AG08395 (cell line): Measurements from ENCODE around the gene INSIG1.

ENCODE experiments used
- DNase-seq: peaks from one replicate; pipeline ENCODE4 v3.0.0; 2012; ENCODE audit warnings: mixed read lengths, low spot score

INSIG1 gene

DNA sequence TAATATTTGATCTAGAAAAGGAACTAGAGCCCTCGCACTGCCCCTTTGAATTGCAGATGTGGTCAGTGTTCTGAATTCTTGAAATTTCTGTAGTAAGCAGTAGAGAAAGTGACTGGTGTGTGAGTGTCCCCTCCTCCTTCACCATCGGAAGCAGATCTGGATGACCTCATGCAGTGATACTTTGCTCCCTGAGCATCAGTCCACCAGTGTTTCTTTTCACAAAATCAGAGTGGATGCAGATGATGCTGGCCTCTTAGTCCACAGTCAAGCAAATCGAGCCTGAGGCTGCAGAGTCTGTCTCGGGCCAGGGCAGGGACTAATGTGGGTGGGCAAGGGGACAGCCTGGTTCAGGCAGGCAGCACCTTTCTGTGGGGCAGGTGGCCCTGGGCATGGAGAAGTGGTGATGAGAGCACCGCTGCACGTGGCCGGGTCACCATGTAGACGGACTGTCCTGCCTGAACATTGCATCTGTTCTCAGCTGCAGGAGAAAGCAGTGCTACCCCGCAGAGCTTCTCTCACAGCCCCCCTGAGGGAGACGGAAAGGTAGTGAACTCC is 5.4 kb downstream of the INSIG1 start:
- no peak for DNase-seq

DNA sequence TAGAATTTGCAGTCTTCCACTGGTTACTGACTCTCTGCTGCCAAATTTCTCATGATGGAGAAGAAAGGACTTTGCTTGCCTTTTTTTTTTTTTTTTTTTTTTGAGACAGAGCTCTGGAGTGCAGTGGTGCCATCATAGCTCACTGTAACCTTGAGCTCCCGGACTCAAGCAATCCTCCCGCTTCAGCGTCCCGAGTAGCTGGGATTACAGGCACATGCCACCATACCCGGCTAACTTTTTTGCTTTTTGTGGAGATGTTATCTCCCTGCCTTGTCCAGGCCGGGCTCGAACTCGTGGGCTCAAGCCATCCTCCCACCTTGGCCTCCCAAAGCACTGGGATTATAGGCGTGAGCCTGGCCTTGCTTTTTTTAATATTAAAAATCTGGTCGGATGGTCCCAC is 6.2 kb downstream of the INSIG1 start:
- DNase-seq: no peak

DNA sequence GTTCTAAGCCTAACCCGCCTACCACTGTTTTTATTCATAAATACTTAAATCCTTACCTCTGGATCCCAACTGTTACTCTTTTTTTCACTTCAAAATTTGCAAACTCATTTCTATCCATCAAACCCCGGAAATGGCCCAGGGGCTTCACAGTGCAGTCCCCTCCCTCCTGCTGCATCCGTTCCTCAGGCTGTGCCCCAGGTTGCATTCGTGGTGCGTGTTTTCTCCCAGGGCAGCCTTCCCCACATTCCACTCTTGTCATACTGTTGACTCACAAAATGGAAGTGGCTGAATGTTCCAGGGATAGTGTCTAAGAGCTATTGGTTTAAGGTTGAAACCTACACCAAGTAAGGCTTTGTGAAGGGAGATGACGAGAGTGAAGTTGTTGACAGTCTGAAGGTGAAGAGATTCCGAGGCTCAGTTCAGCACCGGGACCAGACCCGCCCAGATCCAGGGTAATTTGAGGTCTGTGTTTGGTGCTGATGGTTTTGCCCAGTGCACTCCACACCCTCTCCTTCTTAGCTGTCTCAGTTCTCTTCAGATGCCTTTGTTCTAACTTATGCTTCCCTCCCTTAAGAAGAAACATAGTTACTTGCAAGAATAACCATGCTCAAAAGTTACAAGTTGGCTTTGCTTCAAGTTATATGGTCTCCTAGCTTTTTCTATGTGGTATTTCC is 7.7 kb downstream of the INSIG1 start:
- no peak for DNase-seq

DNA sequence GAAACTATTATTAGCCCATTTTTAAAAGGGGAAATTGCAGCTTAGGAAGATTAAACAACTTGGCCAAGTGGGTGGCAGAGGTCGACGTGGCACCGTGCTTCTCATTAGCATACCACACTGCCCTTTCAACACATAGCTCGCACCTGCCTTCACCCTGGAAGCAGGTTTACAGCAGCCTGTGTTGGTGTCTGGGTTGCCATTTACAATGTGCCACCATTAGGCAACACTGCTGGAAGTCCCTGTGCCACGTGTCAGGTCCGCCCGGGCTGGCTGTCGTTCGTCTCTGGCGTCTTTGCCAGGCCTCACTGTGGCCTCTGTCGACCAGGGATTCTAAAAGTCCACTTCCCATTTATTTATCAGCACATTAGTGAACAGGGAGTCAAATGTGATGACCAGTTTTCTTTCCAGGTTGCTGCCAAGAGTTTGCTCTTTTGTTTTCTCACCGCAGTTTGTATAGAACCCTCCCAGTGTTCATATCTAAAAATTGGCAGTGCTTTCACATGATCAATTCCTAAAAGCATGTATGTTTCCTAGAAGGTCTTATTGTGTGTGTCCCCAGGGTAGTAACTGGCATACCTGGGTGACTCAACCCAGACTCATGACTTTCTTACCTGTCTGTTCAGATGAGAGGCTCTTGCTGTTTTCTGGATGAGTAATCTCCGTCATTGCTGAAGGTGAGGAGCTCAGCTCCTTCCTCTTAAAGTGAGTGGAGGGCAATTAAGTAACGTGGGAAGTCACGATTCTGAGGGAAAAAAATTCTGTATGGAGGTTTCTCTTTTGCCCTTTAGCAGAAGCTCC is 9.2 kb downstream of the INSIG1 start:
- no peak for DNase-seq

DNA sequence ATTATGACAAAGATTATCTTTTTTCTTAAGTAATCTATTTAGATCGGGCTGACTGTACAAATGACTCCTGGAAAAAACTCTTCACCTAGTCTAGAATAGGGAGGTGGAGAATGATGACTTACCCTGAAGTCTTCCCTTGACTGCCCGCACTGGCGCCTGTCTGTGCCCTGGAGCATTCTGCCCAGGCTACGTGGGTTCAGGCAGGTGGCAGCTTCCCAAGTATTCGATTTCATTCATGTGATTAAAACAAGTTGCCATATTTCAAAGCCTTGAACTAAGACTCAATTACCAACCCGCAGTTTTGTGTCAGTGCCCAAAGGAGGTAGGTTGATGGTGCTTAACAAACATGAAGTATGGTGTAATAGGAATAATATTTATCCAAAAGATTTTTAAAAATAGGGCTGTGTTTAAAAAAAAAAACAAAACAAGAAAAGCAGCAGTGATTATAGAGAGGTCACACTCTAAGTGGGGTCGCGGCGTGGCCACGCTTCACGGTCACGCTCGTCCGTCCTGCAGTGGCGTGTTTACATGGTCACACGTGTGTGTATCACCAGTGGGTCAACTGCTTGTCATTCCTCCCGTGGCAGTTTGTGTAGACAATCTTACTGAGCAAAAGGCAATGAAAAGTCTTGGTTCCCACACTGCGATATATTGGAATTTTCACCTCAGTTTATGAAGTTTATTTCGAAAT is 10.8 kb downstream of the INSIG1 start:
- no peak for DNase-seq

DNA sequence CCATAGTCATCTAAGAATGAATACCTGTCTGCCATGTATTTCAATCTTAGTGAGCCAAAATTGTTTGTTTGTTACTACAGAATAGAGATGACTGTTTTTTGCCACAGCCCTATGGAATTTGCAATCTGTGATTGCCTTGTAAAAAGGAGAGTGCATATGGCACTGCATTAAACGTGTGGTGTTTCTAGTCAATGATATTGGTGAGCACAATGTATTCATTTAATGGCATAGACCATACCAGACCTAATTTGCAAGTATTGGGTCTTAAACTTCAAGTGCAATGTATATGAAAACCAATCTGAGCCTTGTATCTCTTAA is 11.3 kb downstream of the INSIG1 start:
- DNase-seq: no peak

DNA sequence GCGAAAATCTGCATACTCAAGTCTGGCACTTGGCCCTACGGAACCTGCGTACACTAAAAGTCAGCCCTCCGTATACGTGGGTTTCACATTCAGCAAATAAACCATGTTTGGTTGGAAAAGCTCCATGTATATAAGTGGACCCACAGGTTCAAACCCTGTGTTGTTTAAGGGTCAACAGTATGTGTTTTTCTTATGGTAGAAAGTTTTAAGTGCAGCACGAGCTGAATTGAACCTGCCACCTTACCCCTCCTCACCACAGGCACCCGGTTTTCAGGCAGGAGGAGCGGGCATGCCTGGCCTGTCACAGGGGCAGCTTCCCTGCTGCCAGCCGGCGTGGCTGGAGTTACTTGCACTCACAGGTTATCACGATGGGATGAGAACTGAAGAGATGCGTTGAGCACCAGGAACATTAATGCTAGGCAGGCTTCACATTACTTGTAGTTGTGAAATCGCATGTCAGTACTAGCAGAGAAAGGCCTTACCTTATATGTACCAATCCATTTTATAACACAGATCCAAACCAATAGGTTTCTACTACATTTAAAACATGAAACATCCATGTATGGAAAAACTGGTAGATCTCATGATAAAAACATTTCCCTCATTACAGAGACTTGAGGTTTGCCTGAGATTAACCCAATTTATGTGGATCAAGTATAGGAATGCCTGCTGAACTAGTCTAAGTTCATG is 12.9 kb downstream of the INSIG1 start:
- DNase-seq: no peak

DNA sequence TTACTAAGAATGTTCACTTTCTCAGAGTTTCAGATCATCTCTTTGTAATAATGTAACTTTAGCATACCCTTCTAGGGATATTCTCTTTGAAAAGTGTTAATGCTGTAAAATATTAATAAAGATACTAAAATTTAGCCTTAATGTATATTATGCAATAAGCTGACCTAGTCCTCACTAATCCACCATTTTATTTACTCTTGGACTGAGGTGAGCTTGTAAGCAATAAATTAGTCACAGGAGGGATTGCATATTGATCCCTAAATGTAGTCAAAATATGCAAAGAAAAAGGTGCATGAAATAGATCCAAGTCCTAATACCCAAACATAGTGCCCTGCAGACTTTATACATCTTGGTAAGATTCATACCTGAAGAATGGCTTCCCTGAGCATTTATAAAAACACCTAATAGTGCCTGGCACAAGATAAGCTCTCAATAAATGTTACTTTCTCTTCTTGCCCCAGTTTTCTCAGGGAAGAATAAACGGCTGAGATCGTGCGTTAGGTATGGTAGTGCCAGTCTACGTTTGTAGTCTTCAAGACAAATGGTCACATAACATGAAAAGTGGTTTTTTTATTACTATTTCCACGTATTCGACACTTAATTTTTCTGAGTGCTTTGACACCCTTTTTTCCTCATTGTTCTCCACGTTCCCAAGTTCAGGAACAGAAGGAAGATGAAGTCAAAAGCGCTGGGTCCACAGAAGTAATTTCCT is 14.3 kb downstream of the INSIG1 start:
- DNase-seq: no peak

DNA sequence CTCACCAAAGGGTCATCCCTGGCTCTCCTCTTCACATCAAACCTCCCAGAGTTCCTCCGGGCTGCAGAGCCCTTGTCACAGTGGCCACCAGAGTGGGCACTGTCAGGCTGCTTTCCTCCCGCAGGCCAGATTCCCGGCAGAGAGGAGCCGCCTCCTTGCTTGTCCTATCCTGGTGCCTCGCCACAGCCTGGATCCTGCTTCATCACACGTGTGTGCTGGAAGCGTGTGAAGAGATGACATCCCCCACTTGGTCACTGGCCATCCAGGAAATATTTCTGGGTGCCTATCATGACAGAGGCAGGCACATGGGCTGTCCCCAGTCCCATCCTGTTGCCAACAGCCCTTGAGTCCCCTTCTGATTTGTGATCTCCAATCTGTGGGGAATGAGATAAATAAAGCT is 15.0 kb downstream of the INSIG1 start:
- DNase-seq: no peak

DNA sequence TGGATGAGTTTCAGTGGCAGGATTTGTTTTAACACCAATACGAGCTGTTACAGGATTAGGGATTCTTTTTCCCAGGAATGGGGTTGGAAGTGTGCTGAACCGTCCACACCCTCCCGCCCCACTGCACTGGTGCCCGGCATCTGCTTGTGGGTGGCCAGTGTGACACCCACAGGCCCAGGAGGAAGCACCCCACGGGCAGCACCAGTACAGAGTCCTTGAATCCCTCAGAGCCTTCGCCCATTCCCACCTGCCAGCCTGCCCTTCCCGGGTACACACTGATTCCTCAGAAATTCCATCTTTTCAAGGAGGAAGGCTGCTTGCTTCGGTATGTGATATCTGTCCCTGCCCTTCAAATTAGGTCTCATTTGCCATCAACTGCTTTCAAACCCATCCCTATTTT is 15.4 kb downstream of the INSIG1 start:
- no peak for DNase-seq

DNA sequence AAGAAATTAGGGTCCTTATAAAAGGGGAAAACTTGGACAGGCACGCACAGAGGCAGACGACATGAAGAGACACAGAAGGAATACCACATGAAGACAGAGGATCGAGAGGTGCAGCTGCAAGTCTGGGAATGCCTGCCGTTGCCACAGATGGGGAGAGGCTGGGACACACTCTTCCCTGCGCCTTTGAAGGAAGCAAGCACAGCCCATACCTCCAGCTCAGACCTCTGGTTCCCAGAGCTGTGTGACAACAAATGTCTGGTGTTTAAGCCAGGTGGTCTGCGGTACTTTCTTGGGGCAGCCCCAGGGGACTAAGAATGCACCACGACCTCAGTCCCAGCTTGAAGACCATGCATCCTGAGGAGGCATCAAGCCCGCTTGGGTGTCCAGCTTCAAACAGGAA is 18.3 kb downstream of the INSIG1 start:
- no peak for DNase-seq

DNA sequence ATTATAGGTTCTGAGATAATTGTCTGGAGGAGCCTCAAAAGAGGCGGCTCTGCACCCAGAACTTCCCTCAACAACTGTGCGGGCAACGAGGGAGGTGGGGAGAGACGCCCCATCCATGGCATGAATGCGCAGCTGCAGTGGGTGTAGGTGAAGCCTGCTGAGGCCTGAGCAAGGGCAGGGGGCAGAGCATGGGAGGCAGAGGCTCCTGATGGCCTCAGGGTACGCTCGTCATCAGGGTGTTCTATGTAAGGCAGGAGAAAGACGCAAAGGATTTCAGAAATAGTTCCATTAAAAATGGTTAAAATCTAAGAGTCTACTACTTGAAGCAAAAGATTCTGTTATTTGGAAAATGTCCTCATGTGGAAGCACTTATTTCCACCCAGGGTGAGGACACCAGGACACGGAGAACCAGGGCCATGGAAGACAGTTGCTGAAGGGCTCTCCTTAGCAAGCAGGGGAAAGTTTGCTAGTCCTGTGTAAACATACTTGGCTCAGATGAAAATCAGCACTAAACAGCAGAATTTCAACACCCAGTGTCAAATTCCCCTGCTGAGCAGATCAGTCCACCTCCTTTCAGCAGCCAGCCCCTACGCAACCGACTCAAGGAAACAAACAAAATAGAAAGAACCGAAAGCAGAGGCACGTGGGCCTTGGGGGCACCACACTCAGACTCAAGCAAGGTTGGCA is 18.9 kb downstream of the INSIG1 start:
- DNase-seq: no peak

DNA sequence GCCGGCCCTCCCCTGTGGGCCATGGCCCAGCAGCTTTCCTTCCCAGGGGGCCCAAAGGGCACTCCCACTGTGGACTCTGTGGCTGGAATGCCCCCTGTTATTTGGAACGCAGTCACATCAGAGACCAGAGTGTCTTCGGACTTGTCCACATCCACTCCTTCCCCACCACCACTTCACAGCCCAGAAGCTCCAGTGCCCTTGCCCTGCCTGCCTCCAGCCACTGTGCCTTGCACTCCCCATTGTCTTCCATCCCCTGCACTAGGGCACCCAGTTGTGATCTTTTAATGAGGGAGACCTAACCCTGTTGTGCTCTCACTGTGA is 19.4 kb downstream of the INSIG1 start:
- DNase-seq: no peak

DNA sequence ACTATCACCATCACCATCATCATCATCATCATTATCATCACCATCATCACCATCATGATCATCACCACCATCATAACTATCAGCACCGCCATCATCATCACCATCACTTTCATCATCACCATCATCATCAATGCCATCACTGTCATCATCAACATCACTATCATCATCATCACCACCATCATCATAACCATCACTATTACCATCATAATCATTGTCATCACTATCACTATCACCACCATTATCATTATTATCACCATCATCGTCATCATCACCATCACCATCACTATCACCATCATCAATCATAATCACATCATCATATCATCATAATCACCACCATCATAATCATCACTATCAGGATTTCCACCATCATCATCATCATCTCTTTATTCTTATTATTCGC is 20.6 kb downstream of the INSIG1 start:
- no peak for DNase-seq

DNA sequence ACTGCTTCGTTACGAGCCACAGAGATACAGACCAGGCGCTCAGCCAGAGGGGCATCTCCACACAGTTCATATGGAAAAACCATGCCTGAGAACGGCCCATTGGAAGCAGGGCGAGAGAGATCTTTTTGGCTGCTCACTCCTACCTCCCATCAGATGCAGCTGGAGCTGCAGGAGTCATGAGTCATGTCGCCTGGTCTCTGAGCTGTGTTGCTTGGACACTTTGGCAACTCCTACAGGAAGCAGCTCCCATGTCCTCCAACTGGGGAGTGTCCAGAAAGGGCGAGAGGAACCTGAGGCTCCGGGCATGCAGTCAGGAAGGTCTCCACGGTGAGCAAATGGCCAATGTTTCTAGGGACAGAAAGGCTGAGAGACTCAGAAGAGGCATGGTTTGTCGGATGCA is 24.9 kb downstream of the INSIG1 start:
- DNase-seq: peak; percentile 26

DNA sequence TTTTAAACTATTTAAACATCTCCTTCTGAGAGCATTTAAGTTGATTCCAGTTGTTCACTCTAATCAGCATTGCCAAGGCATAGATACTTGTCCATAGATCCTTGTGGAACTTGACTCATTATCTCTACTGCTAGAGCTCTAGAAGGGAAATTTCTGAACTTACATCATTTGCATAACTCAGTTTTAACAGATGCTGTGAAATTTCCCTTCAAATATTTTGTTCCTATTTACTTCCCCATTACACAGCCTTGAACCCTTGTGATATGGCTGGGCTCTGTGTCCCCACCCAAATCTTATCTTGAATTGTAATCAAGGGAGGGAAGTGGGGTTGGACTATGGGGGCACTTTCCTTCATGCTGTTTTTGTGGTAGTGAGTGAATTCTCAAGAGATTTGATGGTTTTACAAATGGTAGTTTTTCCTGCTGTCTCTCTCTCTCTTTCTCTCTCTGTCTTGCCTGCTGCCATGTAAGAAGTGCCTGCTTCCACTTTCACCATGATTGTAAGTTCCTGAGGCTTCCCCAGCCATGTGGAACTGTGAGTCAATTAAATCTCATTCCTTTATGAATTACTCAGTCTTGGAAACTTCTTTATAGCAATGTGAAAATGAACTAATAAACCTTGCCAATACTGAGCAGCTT is 25.4 kb downstream of the INSIG1 start:
- DNase-seq: no peak

DNA sequence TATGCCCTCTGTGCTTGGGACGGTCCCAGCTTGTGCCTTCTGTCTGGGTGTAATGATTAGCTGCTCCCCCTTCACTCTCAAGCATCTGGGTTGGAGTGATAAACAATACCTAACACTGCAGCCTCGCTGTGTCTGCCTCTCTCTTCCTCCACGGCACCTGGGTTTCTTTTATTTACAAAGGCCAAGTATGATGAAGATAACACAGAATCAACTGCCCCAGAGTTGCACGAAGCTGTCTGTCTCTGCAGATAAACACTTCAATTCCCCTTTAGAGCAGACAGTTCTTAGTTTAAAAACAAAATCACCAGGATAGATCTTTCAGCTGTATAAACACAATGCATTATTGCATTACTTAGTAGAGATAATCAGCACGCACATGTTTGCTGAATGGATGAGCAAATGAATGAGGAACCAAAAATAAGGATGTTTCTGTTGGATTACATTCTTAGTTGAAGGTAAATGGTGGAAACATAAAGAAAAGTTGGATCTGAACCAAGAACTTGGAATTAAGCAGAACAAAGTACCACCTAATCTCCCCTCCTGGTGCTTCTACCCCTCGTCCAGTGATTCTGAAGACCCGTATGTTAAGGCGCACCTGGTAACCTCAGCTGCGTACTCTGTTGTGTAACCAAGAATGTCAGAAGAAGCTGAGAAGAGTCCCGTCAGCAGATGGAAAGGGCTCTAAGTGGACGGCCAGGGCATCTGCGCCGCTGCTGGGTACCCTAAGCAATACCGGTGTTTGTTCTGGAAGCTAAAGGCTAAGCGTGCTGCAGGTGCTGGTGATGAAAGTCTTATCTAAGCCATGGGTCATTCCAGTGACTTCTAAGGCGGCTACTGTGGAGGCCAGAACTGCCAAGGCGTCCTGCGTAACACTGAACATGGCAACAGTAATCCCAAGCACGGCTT is 26.6 kb downstream of the INSIG1 start:
- no peak for DNase-seq

DNA sequence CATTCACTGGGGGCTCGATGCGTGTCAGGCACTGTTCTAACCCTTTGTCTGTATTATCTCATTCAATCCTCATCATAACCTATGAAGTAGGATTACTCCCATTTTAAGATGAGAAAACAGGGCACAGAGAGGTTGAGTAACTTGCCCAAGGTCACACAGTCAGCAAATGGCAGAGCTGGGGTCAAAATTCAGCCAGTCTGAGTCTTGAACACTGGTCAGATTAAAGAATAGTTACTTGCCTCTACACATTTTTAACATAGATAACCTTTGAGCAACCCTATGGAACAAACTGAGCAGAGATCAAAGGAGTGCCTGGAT is 27.2 kb downstream of the INSIG1 start:
- DNase-seq: no peak

DNA sequence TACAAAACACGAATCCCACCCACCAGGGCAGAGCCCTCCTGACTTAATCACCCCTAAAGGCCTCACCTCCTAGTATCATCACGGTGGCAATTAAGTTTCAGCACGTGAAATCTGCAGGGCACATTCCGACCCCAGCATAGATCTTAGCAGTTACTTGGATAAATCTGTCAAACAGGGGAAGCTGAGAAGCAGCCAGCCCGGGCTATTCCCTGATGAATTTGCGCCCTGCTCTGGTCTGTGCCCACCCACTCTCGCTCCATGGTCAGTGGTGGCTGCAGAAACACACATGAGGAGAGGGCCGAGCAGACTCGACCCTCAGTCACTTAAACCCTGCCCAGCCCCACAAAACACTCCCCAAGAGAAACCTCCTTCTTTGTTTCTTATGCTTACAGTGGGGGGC is 28.7 kb downstream of the INSIG1 start:
- no peak for DNase-seq
